PC-3 (cell line): ENCODE measurements around the gene LRCH1. TPM values are rescaled to one million over a fixed set of nuclear protein-coding genes. Genes with fewer than 3 reads are reported as not detected.

Experiments
- ATAC-seq: fragments of 200-7000 bp; cut with Tn5 transposase; 2 replicates; pipeline ENCODE4 v1.9.1; 2020; ENCODE audit warnings: mild to moderate bottlenecking, moderate library complexity
- BruUV-seq: library from RNA; stranded (reverse); fragments of 400-500 nt; replicated peaks from 2 replicates; lab custom pipeline; 2021; lab: Mats Ljungman, UMichigan
- CTCF ChIA-PET: fragments of 300-600 bp; sonication (Branson Sonifier 250); formaldehyde crosslinking; loops from one replicate; lab custom pipeline; 2022; ENCODE audit warnings: antibody characterized with exemption; lab: Charles Lee
- POLR2A ChIA-PET: fragments of 300-600 bp; sonication (Branson Sonifier 250); formaldehyde crosslinking; loops from one replicate; lab custom pipeline; 2022; ENCODE audit warnings: antibody characterized with exemption; ENCODE audit not compliant: unreplicated experiment; lab: Charles Lee
- DNase-seq: peaks from one replicate; pipeline ENCODE4 v3.0.0-alpha.2; 2015
- H2AFZ ChIP-seq: fragments of 300-600 bp; sonication (generic); 2 replicates; pipeline ENCODE4 v1.6.0; 2016; ENCODE audit warnings: antibody characterized with exemption, low read length
- H3F3A ChIP-seq: fragments of 300-600 bp; sonication (generic); one replicate; pipeline ENCODE4 v1.6.0; 2017; ENCODE audit warnings: antibody characterized with exemption, low read length, control low read depth, mild to moderate bottlenecking; ENCODE audit not compliant: unreplicated experiment
- H3K27ac ChIP-seq: fragments of 300-600 bp; sonication (generic); 2 replicates; pipeline ENCODE4 v1.5.1; 2016; ENCODE audit warnings: mild to moderate bottlenecking, low read length
- H3K27me3 ChIP-seq: fragments of 300-600 bp; sonication (generic); 2 replicates; pipeline ENCODE4 v1.6.1; 2016; ENCODE audit warnings: low read length, mixed read lengths
- H3K36me3 ChIP-seq: fragments of 300-600 bp; sonication (generic); 2 replicates; pipeline ENCODE4 v1.6.1; 2016; ENCODE audit warnings: low read depth, mixed run types, low read length, mixed read lengths
- H3K4me1 ChIP-seq: fragments of 300-600 bp; sonication (generic); 2 replicates; pipeline ENCODE4 v1.5.1; 2016; ENCODE audit warnings: low read length; ENCODE audit not compliant: insufficient read depth
- H3K4me2 ChIP-seq: fragments of 300-600 bp; sonication (generic); 2 replicates; pipeline ENCODE4 v1.6.0; 2016; ENCODE audit warnings: low read length
- H3K4me3 ChIP-seq: fragments of 300-600 bp; sonication (generic); 2 replicates; pipeline ENCODE4 v1.5.1; 2016; ENCODE audit warnings: mild to moderate bottlenecking, low read length, mixed read lengths
- H3K79me2 ChIP-seq: fragments of 300-600 bp; sonication (generic); 2 replicates; pipeline ENCODE4 v1.6.1; 2017; ENCODE audit warnings: low read length, mixed read lengths
- H3K9ac ChIP-seq: fragments of 300-600 bp; sonication (generic); 2 replicates; pipeline ENCODE4 v1.6.0; 2016; ENCODE audit warnings: mild to moderate bottlenecking, low read length
- H3K9me2 ChIP-seq: fragments of 300-600 bp; sonication (generic); replicated peaks from 2 replicates; pipeline ENCODE4 v1.6.1; 2016; ENCODE audit warnings: mixed run types, low read length, mixed read lengths
- H3K9me3 ChIP-seq: fragments of 300-600 bp; sonication (generic); 2 replicates; pipeline ENCODE4 v1.6.1; 2016; ENCODE audit warnings: low read length, mixed read lengths
- H4K20me1 ChIP-seq: fragments of 300-600 bp; sonication (generic); 2 replicates; pipeline ENCODE4 v1.6.1; 2016; ENCODE audit warnings: low read length, mixed read lengths
- CTCF ChIP-seq: fragments of 300-600 bp; sonication (generic); conservative IDR thresholded peaks from 2 replicates; pipeline ENCODE4 v1.5.1; 2017; ENCODE audit warnings: antibody characterized with exemption, low read depth, mild to moderate bottlenecking, low read length
- EZH2 ChIP-seq: fragments of 300-600 bp; sonication (generic); IDR thresholded peaks from one replicate; pipeline ENCODE4 v1.6.1; 2017; ENCODE audit warnings: antibody characterized with exemption, mild to moderate bottlenecking, low read length; ENCODE audit not compliant: unreplicated experiment
- EZH2phosphoT487 ChIP-seq: fragments of 300-600 bp; sonication (generic); IDR thresholded peaks from 2 replicates; pipeline ENCODE4 v1.6.1; 2018; ENCODE audit warnings: mild to moderate bottlenecking, antibody characterized with exemption, low read length, borderline replicate concordance
- intact Hi-C: fragments of 100-400 bp; cut with micrococcal nuclease; formaldehyde crosslinking; loops from 2 replicates; pipeline ENCODE4 v1.9.0; 2023
- total RNA-seq: library from RNA; depleted of rRNA; stranded (reverse); fragments of >200 nt; gene quantifications from 2 replicates; pipeline ENCODE4 v1.2.3, GENCODE V29; 2014

The LRCH1 gene
- total RNA-seq, 1 experiment from 2014 or later = 4.3 TPM

GRCh38 chr13:46778095-46778494, 225.1 kb downstream of the LRCH1 start:
- Histone ChIP-seq H3K4me3 (no peak overlapping the region), H3F3A (no peaks in the 10 kb centered on the region), H4K20me1 (no peaks in the 10 kb centered on the region), H3K4me2 (peak overlapping the region; percentile 51; the same call in 1 of the 2 replicates), H3K4me1 (peaks cover 17% of the 10 kb centered on the region), H3K9me3 (no peaks in the 10 kb centered on the region), H3K9me2 (no peaks in the 10 kb centered on the region), H3K9ac (no peak overlapping the region), H3K79me2 (no peaks in the 10 kb centered on the region), H3K36me3 (peaks cover 38% of the 10 kb centered on the region), H3K27ac (peak overlapping the region; percentile 78), H2AFZ (no peak overlapping the region), H3K27me3 (no peaks in the 10 kb centered on the region)
- intact Hi-C loops = no loop called here
- DNase-seq (peak; percentile 42), ATAC-seq (peak; percentile 90)
- CTCF ChIA-PET = no interaction called here
- no peak for TF ChIP-seq EZH2phosphoT487
- no peak for TF ChIP-seq CTCF
- no peak for TF ChIP-seq EZH2
- POLR2A ChIA-PET = no interaction called here
- no TSS peak for BruUV-seq

GRCh38 chr13:46778890-46779289, 225.9 kb downstream of the LRCH1 start:
- Histone ChIP-seq H3K9me2 (no peaks in the 10 kb centered on the region), H3K36me3 (peaks cover 32% of the 10 kb centered on the region), H3K27ac (peak overlapping the region; percentile 78), H4K20me1 (no peaks in the 10 kb centered on the region), H3K9ac (no peak overlapping the region), H3F3A (no peaks in the 10 kb centered on the region), H2AFZ (no peak overlapping the region), H3K4me3 (no peak overlapping the region), H3K4me2 (peak overlapping the region; percentile 51), H3K4me1 (peaks cover 17% of the 10 kb centered on the region), H3K27me3 (no peaks in the 10 kb centered on the region), H3K79me2 (no peaks in the 10 kb centered on the region), H3K9me3 (no peaks in the 10 kb centered on the region)
- TF ChIP-seq CTCF = no peak
- ATAC-seq (peak; percentile 63), DNase-seq (peak; percentile 30)
- intact Hi-C loops = no loop called here
- ChIA-PET CTCF (no interaction called here), POLR2A (no interaction called here)
- BruUV-seq = no TSS peak

GRCh38 chr13:46782066-46782465, 229.1 kb downstream of the LRCH1 start:
- Histone ChIP-seq H3K27me3 (no peaks in the 10 kb centered on the region), H3K36me3 (peaks cover 42% of the 10 kb centered on the region), H3K4me1 (peaks cover 17% of the 10 kb centered on the region), H3K9me3 (no peaks in the 10 kb centered on the region), H3K9me2 (no peaks in the 10 kb centered on the region), H3K4me2 (no peak overlapping the region), H2AFZ (no peak overlapping the region), H3K79me2 (no peaks in the 10 kb centered on the region), H3K9ac (no peak overlapping the region), H3K27ac (no peak overlapping the region), H3F3A (no peaks in the 10 kb centered on the region), H3K4me3 (no peak overlapping the region), H4K20me1 (no peaks in the 10 kb centered on the region)
- no peak for DNase-seq
- CTCF ChIA-PET = no interaction called here
- ATAC-seq = no peak
- TF ChIP-seq CTCF = no peak
- TF ChIP-seq EZH2phosphoT487 = no peak
- TF ChIP-seq EZH2 = no peak
- no TSS peak for BruUV-seq
- POLR2A ChIA-PET = no interaction called here
- intact Hi-C loops = no loop called here
